GM23338 (cell line): Measurements from ENCODE around the gene STRN3.

Experiments
- CREB1 ChIP-seq: fragments of 250-450 bp; sonication (Bioruptor Pico); IDR thresholded peaks from 2 replicates; pipeline ENCODE4 v1.5.0; 2020; ENCODE audit warnings: low read depth, mild to moderate bottlenecking, moderate library complexity
- CTCF ChIP-seq, 2 experiments: fragments of 200-600 bp in 1 of 2; sonication (generic) in 1 of 2; conservative IDR thresholded peaks; 2 replicates each; pipeline versions ENCODE4 v1.5.1 to v1.6.1; 2016 to 2017; ENCODE audit warnings: antibody characterized with exemption in 2 of 2, low read depth in 2 of 2, mild to moderate bottlenecking in 2 of 2, moderate library complexity in 1 of 2
- ETS1 ChIP-seq: IDR thresholded peaks from 2 replicates; pipeline ENCODE4 v1.6.1; 2016; ENCODE audit warnings: antibody characterized with exemption
- EZH2 ChIP-seq: fragments of 200-600 bp; sonication (generic); IDR thresholded peaks from one replicate; pipeline ENCODE4 v1.8.0; 2017; ENCODE audit warnings: antibody characterized with exemption, mild to moderate bottlenecking, low read depth; ENCODE audit not compliant: unreplicated experiment
- EZH2phosphoT487 ChIP-seq: fragments of 200-600 bp; sonication (generic); IDR thresholded peaks from one replicate; pipeline ENCODE4 v1.8.1; 2018; ENCODE audit warnings: antibody characterized with exemption; ENCODE audit not compliant: unreplicated experiment
- POLR2AphosphoS5 ChIP-seq: IDR thresholded peaks from 2 replicates; pipeline ENCODE4 v1.6.1; 2016; ENCODE audit warnings: antibody characterized with exemption, low read depth
- REST ChIP-seq: IDR thresholded peaks from one replicate; pipeline ENCODE4 v1.6.1; 2018; ENCODE audit warnings: antibody characterized with exemption; ENCODE audit not compliant: unreplicated experiment
- STAT1 ChIP-seq: IDR thresholded peaks from one replicate; pipeline ENCODE4 v1.6.1; 2016; ENCODE audit warnings: antibody characterized with exemption; ENCODE audit not compliant: unreplicated experiment
- ZNF114 ChIP-seq: fragments of 250-450 bp; sonication (Bioruptor Pico); IDR thresholded peaks from 2 replicates; pipeline ENCODE4 v1.5.0; 2020; ENCODE audit warnings: mild to moderate bottlenecking, moderate library complexity

GRCh38 chr14:31060253-31060875, 34.2 kb upstream of the STRN3 start:
- TF ChIP-seq CTCF (conservative IDR thresholded peaks at IDR 0.05; ENCODE audit: low read depth in 2 of 2) (no peak), REST (no peak), ETS1 (no peak), POLR2AphosphoS5 (no peak), EZH2 (no peak), CREB1 (no peak), EZH2phosphoT487 (no peak), STAT1 (no peak), ZNF114 (CRISPR knock-in tag) (no peak)
